Cardiac fibroblast (primary cell): ENCODE data around the gene PCNX1.

Experiments
- DNase-seq, 2 donors: peaks; one replicate each; pipeline versions ENCODE4 v3.0.0 to v3.0.0-alpha.2; 2010; ENCODE audit warnings: low read depth in 2 of 2
- H3K4me3 ChIP-seq, 2 donors: replicated peaks in 1 of 2; 1 replicate in 1 of 2; 2 replicates in 1 of 2; pipeline ENCODE4 v1.5.1; 2011; ENCODE audit warnings: low read depth in 2 of 2, low read length in 2 of 2, mild to moderate bottlenecking in 2 of 2, moderate library complexity in 1 of 2
- TF ChIP-seq, protein P1 (sequence below): IDR thresholded peaks from one replicate; pipeline ENCODE4 v1.5.1; 2011; ENCODE audit warnings: low read depth, mild to moderate bottlenecking, low read length, inconsistent platforms

The PCNX1 gene

DNA sequence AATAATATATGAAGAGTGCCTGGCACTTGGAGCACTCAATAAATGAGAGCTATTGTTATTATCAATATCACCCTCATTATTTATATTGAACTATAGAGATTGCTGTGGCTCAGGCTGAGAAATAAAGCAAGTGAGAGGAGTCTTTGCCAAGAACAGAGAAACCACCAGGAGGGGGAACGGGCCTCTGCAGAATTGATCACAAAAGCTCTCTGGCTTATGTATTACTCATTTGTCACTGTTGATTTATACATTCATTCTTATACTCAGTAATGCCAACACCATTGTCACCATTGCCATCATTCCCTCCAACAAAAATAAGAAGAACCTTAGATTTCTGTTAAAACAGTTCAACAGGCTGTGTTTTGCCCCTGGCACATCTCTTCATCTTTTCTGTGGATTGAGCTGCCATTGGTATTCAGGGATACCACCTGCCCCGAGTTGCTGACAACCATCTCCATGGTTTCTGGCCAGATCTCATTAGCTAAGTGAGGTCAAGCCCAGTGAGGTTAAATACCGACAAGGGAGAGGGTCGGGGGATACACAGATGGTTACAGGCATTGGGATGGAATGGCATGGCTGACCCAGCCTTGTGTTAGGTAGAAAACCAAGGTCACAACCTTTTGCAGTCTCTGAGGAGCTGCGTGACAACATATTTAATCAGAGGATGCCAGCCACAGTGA is 21.8 kb upstream of the PCNX1 start:
- TF ChIP-seq, protein P1, sequence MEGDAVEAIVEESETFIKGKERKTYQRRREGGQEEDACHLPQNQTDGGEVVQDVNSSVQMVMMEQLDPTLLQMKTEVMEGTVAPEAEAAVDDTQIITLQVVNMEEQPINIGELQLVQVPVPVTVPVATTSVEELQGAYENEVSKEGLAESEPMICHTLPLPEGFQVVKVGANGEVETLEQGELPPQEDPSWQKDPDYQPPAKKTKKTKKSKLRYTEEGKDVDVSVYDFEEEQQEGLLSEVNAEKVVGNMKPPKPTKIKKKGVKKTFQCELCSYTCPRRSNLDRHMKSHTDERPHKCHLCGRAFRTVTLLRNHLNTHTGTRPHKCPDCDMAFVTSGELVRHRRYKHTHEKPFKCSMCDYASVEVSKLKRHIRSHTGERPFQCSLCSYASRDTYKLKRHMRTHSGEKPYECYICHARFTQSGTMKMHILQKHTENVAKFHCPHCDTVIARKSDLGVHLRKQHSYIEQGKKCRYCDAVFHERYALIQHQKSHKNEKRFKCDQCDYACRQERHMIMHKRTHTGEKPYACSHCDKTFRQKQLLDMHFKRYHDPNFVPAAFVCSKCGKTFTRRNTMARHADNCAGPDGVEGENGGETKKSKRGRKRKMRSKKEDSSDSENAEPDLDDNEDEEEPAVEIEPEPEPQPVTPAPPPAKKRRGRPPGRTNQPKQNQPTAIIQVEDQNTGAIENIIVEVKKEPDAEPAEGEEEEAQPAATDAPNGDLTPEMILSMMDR: no peak
- no peak overlapping the region for H3K4me3 ChIP-seq
- DNase-seq: no peak

DNA sequence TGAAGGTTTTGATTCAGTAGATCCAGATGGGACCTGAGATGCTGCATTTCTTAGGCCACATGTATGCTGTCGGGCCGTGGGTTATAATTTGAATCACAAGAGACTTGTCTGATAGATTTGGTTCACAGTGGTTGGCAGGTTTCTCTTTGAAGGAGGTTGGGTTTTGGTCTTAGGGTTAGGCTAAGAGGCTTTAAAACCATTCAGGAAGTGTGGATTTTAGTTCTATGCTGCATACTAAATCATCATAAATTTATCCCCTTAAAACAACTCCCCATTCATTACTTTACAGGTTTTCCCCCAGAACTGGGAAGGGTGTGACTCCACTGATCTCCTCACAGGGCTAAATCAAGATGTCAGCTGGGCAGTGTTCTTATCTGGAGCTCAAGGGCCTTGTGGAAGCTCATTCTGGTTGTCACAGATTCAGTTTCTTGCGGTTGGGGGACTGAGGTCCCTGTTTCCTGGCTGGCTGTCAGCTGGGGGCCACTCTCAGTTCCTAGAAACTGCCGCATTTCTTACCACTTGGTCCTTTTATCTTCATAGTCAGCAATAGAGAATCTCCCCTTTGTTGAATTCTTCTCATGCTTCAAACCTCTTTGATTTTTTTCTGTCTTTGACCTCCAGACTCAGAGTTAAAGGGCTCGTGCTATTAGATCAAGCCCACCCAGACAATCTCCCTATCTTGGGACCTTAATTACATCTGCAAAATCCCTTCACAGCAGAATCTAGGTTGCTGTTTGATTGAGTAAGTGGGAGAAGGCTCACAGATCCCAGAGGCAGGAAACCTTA is 20.6 kb upstream of the PCNX1 start:
- no peak overlapping the region for H3K4me3 ChIP-seq
- TF ChIP-seq, protein P1: no peak
- no peak for DNase-seq

DNA sequence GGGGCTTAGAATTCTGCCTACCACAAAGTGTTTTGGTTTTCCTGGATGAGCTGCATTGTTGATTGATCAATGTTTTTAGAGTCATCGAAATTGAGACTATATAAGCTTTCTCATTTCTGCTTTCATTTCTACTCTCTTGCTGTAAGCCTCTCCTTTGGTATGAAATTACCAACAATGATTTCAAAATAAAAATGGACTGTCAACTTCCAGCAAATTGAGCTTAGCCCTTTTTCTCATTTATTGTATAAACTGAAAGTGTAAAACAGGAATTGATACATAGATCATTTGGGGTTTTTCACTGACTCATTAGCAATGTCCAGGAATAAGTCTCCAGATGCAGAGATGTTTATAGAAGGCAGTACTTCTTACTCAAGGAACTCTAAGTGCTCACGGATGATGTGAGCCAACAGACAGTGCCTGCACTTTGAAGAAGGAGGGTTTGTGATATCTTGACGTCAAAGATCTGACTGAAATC is 20.0 kb upstream of the PCNX1 start:
- H3K4me3 ChIP-seq: no peak overlapping the region
- peak; percentile 21 to 84 for DNase-seq
- TF ChIP-seq, protein P1: no peak

DNA sequence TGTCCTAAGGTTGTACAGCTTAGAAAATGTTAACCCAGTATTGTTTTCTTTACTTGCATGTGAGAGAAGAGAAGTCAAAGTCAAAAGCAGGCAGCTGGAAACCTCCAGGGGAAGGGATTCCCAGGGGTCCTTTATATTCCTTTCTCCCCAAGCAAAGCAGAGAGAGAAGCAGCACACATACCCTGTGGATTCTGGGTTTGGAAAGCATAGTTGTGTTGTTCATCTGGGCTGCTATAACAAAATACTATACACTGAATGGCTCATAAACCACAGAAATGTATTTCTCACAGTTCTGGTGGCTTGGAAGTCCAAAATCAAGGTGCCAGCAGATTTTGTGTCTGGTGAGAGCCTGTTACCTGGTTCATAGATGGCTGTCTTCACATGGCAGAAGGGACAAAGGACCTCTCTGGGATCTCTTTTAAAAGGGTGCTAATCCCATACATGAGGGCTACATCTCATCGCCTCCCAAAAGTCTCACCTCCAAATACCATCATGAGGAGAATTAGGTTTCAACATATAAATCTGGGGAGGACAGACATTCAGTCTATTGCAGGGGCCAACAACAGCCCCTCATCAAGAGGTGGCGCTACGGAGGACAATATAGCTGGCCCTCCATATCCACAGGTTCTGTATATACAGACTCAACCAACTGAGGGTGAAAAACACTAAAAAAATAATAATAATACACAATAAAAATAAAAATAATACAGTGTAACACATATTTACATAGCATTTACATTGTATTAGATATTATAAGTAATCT is 19.3 kb upstream of the PCNX1 start:
- peak in 1 of 2 donors; percentile 46 for DNase-seq
- H3K4me3 ChIP-seq: no peak overlapping the region
- TF ChIP-seq, protein P1: no peak

DNA sequence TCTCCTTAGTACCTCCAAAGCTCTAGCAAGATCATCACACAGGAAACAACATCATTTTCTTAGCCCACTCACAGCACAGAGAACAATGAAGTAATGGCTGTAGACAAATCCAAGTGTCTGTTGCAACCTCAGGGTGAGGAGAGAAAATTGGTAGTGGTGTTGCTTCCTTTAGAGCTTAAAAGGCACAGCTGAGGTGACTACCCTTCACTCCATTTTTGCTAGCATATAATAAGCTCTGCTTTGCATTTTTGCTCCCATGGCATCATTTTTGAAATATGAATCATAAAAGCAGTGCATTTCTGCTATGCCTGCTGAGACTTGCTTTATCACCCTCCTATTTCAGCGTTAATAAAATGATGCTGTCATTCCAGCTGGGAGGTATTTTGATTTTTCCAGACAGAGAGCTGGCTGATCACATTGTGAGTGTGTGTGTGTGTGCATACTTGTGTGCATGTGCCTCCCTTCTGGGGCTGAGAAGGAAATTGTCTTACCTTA is 18.5 kb upstream of the PCNX1 start:
- TF ChIP-seq, protein P1: no peak
- peak; percentile 57 to 87 for DNase-seq
- no peak overlapping the region for H3K4me3 ChIP-seq

DNA sequence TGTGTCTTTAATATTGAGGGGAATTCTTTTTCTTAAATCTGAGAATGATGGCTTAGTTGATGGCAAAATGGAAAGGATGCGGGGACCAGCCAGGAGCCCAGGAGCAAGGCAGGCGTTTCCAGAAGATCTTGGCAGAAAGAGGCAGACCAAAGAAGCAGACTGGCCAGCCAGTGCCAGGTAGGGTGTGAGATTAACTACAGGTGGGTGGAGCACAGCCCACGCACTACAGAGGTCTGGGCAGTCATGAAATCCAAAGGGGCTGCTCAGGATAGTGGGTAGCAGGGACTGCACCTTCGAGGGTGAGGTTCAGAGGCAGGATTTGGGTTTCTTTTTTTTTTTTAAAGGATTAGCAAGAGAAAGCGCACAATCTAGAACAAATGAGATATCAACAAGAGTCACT is 17.7 kb upstream of the PCNX1 start:
- TF ChIP-seq, protein P1: no peak
- no peak overlapping the region for H3K4me3 ChIP-seq
- DNase-seq: no peak
